Measurements from ENCODE around the gene RAPSN.

Gene RAPSN

DNA sequence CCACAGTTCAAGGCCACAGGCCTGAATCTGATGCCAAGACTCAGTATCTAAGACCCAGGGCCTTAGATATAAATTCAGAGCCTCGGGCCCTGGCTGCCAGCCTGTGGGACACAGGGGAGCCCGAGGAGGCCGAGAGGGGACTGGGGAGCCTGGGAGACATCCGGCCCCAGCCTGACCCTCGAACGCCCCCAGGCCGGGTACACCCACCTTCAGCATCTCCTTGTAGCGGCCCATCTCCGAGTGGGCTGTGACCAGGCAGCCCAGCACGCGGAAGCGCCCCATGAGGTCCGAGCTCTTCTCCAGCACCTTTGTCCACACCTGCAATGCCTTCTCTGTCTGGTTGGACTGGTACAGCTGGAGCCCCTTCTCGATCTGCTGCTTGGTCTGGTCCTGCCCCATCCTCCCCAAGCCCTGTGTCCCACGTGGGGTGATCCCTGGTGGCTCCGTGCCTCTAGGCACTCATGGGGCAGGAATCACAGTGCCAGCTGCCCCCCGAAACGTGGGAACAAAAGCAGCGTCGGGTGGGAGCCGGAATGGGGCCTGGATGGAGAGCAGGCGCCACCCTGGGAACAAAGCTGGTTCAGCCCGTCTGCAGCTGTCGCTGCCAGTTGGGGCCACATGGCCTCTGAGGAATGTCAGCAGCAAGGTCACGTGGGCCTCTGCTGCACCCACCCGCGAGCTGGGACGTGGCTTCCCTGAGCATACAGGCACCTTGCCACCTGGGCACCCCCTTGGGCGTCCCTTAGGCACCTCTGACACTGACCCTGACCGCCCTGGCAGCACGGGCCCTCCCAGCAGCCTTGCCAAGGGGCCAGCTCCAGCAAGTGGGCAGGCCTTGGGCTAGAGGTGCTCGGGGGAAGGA is at the start of gene RAPSN:
Gene RAPSN, minus strand, starts transcription at position 571 of the 862 bp plus-strand sequence. Its CDS starts 172 bp downstream, at position 399.
- DNase-seq (ENCODE audit: low read depth) = no peak

DNA sequence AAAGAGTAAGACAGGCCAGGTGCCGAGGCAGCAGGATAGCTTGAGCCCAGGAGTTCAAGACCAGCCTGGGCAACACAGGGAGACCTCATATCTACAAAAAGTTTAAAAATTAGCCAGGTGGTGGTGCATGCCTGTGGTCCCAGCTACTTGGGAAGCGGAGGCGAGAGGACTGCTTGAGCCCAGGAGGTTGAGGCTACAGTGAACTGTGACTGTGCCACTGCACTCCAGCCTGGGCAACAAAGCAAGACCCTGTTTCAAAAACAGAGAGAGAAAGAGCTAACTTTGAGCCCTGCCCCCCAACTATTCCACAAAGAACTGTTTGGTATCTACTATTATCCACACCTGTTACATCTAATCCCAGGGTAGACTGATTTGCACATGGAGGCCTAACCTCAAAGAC is 49.2 kb upstream of the RAPSN start:
- no peak for DNase-seq (ENCODE audit: low read depth)

DNA sequence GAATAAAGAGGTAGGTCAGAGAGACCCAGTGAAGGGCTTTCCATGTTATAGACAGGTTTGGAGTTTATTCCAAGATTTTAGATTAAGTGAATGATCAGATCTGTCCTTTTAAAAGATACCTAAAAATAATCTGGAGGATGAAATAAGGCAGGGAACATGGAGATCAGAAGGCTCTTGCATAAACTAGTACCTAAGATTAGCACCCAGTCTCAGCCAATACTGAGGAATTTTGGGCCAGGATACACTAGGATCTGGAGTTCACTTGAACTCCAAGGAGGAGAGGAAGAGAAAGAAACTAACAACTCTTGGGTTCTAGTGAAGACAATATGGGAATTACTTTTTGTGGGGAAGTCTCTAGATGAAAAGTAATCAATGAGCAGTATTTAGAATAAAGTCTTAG is 47.9 kb upstream of the RAPSN start:
- DNase-seq (ENCODE audit: low read depth) = no peak

DNA sequence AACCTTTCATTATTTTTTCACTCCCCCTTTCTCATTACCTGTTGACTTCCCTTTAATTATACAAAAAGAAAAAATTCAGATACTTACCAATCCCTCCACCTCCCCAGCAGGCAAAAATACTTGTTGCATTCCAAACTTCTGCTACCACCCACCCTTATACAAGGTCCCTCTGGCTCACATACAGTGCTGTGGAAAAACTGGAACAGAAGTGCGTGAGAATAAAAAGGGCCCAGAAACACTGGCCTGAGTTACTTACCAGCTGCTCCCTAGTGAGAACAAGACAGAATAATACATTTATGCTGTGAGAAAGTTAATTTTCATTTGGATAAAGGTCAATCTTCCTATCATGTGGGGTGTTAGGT is 46.9 kb upstream of the RAPSN start:
- DNase-seq (ENCODE audit: low read depth) = no peak

DNA sequence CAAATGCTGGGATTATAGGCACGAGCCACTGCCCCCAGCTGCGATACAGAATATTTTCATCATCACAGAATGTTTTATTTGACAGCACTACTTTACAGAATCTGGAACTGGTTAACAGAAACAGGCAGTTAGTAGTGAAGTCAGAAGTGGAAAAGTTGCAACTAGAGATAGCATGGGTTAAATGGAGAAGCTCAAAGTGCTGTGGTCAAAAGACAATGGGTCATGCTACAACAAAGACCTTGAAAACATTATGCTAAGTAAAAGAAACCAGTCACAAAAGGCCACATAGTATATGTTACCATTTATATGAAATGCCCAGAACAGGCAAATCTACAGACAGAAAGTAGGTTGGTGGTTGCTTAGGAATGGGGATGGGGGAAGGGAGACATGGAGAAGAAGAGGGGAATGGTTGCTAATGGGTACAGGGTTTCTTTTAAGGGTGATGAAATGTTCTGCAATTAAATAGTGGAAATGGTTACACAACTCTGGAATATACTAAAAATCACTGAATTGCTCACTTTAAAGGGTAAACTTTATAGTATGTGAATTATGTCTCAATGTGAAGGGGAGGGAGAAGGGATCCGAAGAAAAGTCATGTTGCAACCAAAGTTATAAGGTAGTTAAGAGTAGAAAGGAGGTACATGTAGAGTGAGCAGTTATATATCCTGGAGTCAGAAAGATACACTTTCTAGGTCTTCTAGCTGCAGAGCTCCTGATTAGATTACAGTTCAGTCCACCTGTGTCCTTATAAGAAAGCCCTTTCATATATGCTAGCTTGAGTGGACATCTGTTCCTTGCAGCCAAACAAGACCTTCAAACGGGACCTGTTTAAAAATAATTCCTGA is 46.3 kb upstream of the RAPSN start:
- no peak for DNase-seq (ENCODE audit: low read depth)

DNA sequence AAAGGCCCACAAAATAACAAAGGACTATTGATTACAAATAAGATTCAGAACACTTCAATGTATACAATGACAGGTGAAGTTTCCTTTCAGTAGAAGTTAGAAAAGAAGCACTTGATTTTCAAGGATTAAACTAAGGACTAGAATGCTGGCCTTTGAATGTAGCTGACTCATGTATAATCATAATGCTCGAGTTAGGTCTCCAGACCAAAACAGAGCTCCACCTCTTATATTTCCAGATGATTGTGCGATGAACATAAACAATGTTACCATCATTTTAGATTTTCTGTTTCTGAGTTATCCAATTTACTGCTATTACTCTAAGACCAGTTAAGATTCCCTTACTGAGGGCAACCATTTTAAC is 40.4 kb upstream of the RAPSN start:
- no peak for DNase-seq (ENCODE audit: low read depth)

DNA sequence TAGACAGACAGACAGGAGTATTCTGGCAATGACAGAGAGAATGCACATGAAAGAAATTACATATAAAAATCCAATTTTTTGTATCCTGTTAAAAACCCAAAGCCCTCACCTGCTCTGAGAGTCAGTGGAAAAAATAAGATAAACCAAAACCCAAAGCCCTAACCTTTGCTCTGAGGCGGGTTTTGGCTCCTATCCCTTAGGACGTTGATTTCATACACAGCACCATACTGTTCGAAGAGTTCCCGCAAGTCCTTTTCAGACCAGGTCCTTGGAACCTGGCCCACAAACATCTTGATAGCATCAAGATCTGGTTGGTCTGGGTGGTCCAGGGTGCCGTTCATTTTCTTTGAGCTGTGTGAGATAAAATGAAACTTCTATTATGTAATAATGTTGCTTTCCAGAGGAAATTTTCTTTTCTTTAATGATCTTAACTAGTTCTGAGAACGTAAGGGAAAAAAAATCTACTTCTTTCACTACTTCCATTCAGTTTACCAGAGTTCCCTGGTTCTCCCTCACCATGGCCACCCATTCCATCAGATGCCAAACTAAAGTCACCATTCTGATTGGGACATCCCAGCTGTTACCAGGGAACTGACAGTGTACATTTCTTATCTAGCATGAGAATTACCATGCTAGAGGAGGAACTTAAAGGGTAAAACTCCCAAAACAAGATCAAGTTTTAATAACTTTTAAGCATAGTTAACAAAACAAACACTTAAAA is 39.9 kb upstream of the RAPSN start:
- no peak for DNase-seq (ENCODE audit: low read depth)

DNA sequence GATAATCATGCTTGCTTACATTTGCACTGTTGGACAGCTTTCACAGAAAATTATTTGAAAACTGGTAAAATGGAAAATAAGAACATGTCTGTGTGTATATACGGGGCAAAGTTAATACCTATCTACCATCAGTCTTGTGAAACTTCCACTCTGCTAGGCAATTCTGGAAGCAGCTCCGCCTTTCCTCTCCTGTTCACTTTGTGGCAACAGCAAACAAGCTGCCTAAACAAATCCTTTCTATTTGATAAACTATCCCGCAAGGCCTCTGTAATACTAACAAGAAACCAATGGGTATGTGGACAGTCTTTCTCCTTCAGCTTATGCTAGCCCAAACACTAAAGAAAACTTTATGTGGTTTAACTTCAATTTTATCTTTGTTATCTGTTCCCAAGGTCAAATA is 39.2 kb upstream of the RAPSN start:
- no peak for DNase-seq (ENCODE audit: low read depth)

DNA sequence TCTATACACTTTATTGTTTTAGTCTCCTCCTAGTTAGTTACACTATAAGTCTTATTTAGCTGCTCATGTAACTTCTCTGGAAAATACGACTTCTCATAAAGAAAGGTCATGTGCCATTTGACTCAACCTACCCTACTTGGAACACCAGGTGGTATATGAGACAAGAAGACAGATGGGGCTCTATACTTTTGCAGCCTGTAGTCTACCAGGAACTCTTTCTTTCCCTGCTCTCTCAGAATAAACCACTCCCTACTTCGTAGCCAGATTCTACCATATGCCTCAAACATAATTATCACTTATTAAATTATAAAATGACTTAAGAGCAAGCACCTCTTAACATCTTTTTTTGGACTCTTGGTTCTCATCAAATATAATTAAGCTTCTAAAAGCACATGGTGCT is 38.5 kb upstream of the RAPSN start:
- DNase-seq (ENCODE audit: low read depth) = no peak

DNA sequence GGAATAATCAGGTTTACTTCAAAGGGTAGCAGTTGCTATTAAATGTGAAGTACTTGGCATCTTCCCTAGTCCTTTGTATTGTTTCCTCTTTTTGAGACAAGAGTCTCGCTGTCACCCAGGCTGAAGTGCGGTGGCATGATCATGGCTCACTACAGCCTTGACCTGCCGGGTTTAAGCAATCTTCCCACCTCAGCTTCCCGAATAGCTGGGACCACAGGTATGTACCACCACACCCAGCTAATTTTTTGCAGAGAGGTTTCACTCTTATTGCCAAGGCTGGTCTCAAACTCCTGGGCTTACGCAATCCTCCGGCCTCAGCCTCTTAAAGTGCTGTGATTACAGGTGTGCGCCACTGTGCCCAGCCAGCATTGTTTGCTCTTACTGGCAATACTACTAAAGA is 36.2 kb upstream of the RAPSN start:
- DNase-seq (ENCODE audit: low read depth) = no peak

DNA sequence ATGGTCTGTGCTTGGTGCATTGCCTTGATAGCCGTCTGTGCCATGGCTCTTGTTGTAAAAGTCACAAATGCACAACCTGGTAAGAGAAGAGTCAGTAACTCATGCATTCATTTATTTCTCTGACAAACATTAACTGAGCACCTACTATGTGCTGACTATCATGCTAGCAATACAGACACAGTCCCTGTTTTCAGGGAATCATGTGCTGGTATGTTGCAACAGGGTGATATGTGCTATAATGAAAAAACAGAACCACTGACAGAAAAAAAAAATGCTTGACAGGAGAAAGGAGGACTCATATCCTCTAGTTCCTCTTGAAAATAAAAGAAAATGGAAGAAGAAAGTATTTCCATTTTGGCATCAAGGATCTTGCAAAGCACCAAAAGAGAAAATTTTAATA is 34.5 kb upstream of the RAPSN start:
- DNase-seq (ENCODE audit: low read depth) = no peak

DNA sequence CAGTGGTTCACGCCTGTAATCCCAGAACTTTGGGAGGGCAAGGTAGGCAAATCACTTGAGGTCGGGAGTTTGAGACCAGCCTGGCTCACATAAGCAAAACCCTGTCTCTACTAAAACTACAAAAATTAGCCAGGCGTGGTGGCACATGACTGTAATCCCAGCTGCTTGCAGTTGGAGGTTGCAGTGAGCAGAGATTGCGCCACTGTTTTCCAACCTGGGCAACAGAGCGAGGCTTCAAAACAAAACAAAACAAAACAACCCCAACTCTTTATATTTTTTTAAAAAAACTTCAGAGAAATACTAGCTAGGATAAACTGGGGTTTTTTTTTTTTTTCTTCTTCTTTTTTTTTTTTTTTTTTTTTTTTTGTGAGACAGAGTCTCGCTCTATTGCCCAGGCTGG is 31.8 kb upstream of the RAPSN start:
- no peak for DNase-seq (ENCODE audit: low read depth)

DNA sequence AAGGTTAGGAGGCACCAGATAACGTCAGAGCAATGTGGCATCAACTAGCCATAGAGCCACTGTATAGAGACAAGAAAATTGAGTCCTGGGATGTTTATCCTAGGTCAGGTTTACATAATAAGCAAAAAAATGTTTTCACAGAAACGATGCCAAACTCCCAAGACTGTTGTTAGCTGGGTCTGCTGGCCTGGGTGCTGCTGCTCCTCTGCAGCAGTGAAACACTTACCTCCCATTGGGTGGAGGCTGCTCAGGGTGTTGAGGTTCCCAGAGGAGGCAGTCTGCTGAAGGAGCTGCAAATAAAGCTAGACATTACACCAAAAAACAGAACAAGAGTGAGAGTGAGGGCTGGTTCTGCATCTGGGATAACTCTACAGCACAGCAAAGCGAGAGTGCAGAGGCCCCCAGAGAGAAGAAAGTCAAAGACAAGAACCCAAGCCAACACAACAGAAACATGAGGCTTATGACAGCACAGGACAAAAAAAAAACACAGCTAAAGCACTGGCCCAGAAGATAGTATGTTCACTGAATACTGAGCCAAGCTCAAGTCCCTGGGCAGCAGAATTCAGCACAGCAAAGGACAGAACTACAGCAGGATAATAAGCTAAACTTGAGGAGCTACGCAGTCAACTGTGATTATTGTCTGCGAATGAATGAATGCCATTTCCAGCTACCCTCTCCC is 29.9 kb upstream of the RAPSN start:
- DNase-seq (ENCODE audit: low read depth) = no peak

DNA sequence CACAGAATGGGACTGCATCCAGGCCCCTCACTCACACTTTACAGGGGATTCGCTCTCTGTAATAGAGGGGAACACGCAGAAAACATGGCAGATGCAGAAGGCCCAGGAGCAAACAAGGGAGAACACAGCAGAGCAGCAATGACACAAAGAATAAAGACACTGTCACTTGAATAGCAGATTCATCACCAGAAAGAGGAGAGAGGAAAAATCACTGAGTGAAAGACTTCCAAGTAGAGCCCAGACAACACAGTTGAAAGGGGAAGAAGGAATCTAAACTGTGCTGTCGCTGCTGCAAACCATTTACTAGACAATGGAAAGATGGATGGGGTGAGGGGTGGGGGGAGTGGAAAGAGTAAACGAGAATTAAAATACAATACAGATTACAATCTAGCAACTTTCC is 28.8 kb upstream of the RAPSN start:
- no peak for DNase-seq (ENCODE audit: low read depth)

DNA sequence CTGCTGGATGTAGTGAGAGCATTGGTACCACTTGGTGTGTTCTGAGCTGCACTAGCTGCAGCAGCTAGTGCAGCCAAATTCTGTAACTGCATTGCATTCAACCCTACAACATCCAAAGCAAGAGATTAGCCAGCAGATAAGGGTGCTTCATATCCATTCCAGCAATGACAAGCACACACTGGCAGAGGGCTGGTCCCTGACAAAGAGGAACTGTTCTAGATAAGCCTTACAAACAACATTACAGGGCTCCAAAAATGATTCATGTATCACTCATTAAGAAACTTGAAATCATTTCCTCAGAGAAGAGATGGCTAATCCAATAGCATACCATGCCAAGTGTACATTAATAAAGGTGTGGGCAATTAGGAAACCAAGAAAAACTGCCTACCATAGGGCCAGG is 28.4 kb upstream of the RAPSN start:
- no peak for DNase-seq (ENCODE audit: low read depth)

DNA sequence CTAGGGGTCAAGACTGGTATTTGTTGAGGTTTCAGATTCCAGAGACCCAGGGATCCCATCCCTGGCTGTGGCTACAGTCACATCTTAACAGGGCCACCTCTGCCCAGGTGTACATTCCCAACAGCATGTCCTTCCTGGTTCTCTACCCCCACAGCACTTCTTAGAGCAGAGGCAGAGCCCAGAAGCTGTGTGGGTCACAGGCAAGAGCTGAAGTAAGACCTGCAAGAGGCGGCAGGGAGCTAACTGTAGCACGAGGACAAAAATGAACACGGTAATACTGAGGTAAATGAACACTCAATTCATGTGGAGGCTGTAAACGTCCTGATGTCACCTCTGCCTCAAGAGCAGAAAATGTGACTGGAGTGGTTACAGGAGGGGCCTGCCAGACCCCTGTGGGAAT is 21.7 kb upstream of the RAPSN start:
- no peak for DNase-seq (ENCODE audit: low read depth)

DNA sequence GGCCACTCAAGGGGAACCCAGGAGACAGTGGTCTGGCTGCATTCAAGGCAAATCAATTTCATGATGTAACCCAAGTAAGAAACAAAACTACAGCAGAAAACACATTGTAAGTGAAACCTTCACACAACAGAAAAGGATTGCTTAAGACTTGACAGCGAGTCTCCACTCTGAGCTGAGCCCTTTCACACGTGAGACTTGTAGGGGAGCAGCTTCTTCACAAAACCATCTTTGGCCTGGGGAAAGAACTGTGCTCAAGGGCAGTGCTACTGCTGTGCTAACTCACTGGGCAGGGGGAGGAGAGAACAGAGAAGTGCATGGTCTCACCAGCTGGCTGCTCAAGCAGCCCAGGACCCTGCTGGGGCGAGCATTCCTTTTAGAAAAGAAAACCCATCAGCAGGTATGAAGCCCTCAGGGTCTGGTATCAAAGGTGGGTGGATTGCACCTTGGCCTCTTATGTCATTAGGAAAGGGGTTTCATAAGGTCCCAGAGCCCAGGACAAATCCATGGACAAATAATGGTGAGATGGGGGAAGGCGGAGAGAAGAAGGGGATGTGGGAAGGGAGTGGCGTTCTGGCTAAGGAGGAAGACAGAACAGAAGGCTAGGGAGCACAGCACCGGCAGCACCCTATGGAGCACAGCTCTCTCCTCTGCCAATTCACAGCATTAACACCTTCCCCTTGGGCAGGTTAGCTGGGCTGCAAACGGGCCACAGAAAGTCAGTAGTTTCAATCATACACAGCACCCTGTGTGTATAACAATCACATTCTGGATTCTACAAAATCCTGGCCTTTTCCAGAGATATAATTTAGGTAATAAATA is 20.6 kb upstream of the RAPSN start:
- DNase-seq (ENCODE audit: low read depth) = no peak

DNA sequence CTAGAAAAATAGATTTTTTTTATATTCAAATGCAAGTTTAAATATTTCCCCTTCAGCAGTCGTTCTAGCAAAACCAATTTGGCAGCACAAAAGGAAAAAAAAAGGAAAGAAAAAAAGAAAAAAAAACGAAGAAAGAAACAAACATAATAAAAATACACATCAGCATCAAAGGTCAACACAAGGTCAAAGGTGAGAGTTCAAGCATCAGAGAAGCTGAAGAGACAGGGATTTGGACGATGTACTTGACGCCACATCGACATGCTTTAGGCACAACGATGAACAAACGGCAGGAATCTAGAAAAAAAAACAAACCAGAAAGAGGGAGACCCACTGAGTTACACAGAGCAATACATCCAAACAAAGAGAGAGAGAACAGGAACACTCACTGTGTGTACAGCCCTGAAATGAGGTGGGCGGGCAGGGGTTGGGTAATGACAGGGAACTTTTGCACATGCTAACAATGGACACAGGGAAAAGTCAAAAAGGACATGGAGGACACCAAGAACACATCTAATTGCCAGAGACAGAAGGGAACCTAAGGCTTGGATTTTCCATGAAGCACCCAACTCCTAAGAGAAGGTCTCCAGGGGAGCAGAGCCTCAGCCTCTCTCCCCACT is 19.8 kb upstream of the RAPSN start:
- no peak for DNase-seq (ENCODE audit: low read depth)

DNA sequence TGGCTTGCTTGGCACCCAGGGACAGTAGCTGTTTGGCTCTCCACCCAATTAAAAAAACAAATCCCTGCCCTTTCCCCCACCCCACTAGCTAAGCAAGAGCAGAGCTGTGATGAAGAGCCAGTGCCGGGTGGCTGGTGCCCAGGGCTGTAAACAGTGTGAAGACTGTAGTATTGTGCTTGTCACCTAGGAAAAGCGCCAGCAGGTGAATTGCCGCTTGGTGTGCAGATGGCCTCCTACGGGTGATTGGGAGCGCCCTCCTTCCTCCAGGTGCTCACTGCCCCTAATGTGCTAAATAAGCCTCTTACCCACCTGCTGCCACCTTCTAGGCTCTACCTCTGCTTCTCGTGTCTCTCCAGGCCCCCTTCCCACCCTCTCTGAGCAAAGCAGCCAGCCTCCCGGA is 18.4 kb upstream of the RAPSN start:
- DNase-seq (ENCODE audit: low read depth) = no peak

DNA sequence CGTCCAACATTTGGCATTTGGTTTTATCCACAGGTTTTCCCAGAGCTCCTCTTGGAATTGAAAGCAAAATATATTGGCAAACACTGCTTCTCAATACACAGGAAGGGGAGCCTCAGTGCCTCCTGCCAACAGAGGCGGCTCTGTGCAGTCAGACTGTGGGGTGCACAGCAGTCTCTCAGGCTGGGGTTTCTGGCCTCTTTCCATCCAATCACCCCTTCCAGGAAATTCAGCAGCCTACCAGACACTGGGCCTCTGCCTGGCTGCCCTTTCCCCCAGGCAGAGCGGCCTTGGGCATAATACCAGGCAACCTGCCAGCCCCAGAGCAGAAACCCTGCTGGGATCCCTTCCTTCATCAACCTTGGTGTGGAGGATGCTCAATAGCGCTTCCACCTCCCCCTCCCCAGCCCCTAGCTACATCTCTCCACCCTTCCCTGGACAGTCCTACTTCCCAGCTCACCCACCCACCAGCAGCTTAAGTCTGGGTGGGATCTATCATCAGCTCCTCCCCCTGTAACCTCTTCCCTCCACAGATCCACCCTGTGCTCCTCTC is 17.8 kb upstream of the RAPSN start:
- no peak for DNase-seq (ENCODE audit: low read depth)

DNA sequence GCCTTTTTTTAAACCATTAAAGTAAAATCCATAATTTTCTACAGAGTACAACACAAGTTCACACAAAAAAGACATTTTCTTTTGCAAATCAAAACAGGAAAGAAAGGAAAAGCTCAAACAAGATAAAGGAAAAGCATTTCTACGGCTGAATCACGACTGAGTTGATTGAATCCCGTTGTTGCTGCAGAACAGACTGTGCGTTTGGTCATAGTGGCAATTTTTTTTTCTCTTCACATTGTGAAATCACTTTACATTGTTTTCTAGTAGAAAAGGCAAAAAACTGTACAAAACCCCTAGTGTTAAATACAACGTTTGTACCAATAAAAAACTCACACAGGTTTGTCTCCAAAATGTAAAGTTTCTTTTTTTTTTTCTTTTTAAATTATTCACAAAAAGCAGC is 17.3 kb upstream of the RAPSN start:
- no peak for DNase-seq (ENCODE audit: low read depth)
